Tibial nerve (tissue), 4 donors: ENCODE data around the gene PKDREJ. TPM values are rescaled to one million over a fixed set of nuclear protein-coding genes. Genes with fewer than 3 reads are reported as not detected.
A peak's percentile ranks its signal among the peaks of the same experiment; 100 is the strongest.

Experiments
- DNase-seq, 2 donors: peaks; one replicate each; pipeline ENCODE4 v3.0.0-alpha.2; 2019; ENCODE audit warnings: low spot score in 2 of 2
- H3K27ac ChIP-seq, 4 donors: fragments of 200-600 bp; sonication (generic) in 3 of 4; one replicate each; pipeline ENCODE4 v1.5.1; 2017 to 2019; ENCODE audit warnings: mild to moderate bottlenecking in 1 of 4
- H3K27me3 ChIP-seq, 2 donors: fragments of 200-600 bp; sonication (generic) in 1 of 2; one replicate each; pipeline versions ENCODE4 v1.5.1 to v1.6.0; 2017 to 2019
- H3K36me3 ChIP-seq, 3 donors: fragments of 200-600 bp; sonication (generic); one replicate each; pipeline ENCODE4 v1.5.1; 2018 to 2019
- H3K4me1 ChIP-seq, 4 donors: fragments of 200-600 bp; sonication (generic) in 3 of 4; one replicate each; pipeline ENCODE4 v1.5.1; 2017 to 2019
- H3K4me3 ChIP-seq, 4 donors: fragments of 200-600 bp; sonication (generic) in 3 of 4; one replicate each; pipeline ENCODE4 v1.5.1; 2017 to 2019; ENCODE audit warnings: mild to moderate bottlenecking in 1 of 4, moderate library complexity in 1 of 4
- H3K9me3 ChIP-seq, 4 donors: fragments of 200-600 bp; sonication (generic) in 3 of 4; one replicate each; pipeline ENCODE4 v1.5.1; 2017 to 2019
- CTCF ChIP-seq, 5 experiments: fragments of 200-600 bp in 3 of 5; fragments of 450-650 bp in 2 of 5; sonication (generic) in 3 of 5; IDR thresholded peaks; one replicate each; pipeline ENCODE4 v1.5.1; 2016 to 2019; ENCODE audit warnings: antibody characterized with exemption in 5 of 5, mild to moderate bottlenecking in 3 of 5, moderate library complexity in 2 of 5
- EP300 ChIP-seq, 2 donors: sonication (generic); formaldehyde crosslinking; IDR thresholded peaks; one replicate each; pipeline ENCODE4 v1.6.1; 2017; ENCODE audit warnings: antibody characterized with exemption in 2 of 2, mild to moderate bottlenecking in 1 of 2
- POLR2A ChIP-seq, 2 donors: fragments of 450-650 bp; IDR thresholded peaks; one replicate each; pipeline ENCODE4 v1.6.1; 2017; ENCODE audit warnings: antibody characterized with exemption in 2 of 2, mild to moderate bottlenecking in 2 of 2, moderate library complexity in 2 of 2
- WGBS, 2 donors: methylation state at CpG; one replicate each; pipeline ENCODE4 v1.1.5; 2018; 5-methylcytosine and 5-hydroxymethylcytosine counted together
- total RNA-seq, 4 donors: library from RNA; depleted of rRNA; stranded (reverse); fragments of >200 nt; gene quantifications; one replicate each; pipeline ENCODE4 v1.1.0, GENCODE V29; 2016

PKDREJ gene
- total RNA-seq, 4 donors from 2014 or later = under 0.01 to 0.39 TPM; not detected in 2

DNA sequence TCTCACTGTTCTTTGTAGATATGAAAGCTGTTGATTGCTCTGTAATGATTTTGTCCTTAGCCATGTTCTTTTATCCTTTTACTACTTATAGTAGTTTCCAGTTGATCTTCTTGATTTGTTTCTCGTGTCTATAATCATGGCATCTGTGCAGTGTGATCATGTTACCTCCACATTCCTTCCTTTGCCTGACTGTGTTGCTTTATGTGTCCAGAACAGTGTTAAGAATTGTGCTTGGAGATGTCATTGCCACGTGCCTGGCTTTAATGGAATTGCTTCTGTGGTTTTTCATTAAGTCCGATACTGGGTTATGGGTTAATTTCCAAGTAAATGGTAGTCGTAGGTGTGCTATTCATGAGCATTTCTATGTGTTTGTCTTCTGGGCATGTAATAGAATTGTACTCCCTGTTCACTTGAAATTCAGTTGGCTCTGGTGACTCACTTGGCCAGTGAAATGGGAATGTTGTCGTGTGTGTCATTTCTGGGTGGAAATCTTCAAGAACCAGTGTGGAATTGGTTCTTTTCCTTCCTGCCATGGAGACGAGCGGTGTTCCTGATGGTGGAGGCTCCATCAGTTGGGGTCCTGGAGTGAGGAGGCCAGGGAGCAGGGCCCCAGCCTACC lies 40.3 kb upstream of the PKDREJ start:
- Histone ChIP-seq H3K4me1 (no peaks in the 10 kb centered on the region), H3K9me3 (no peaks in the 10 kb centered on the region), H3K4me3 (no peak overlapping the region), H3K27ac (no peak overlapping the region), H3K27me3 (no peaks in the 10 kb centered on the region), H3K36me3 (no peaks in the 10 kb centered on the region)
- no peak for DNase-seq
- WGBS, 2 donors = 85 to 90% methylated on average over 7 of the region's 7 CpGs
- no peak for TF ChIP-seq EP300 (IDR thresholded peaks at IDR 0.05)
- TF ChIP-seq CTCF (IDR thresholded peaks at IDR 0.05) = no peak
- TF ChIP-seq POLR2A (IDR thresholded peaks at IDR 0.05) = no peak

DNA sequence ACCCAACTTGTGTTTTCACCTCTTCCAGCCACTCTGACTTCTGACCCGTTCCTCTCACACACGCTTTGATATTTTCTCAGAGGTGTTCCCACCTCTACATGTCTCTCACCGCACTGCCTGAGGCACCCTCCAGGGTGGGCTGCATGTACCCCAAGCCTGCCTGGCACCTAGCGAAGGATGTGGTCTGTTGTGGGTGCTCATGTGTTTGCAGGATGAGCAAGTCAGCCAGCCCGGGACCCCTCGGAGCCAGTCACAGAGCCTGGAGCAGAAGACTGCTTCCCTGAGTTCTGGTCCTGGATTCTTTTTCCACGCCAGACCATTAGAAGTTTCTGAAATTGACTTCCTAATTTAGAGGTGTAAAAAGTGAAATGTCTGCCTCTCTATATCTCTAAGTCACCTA lies 37.3 kb upstream of the PKDREJ start:
- 95% methylated on average over 7 of the region's 7 CpGs for WGBS, 2 donors
- no peaks in the 10 kb centered on the region for H3K36me3 ChIP-seq
- H3K4me1 ChIP-seq = peaks cover 0 to 21% (median 14%) of the 10 kb centered on the region in 4 donors
- H3K9me3 ChIP-seq = no peaks in the 10 kb centered on the region
- no peaks in the 10 kb centered on the region for H3K27me3 ChIP-seq
- H3K4me3 ChIP-seq = no peak overlapping the region
- no peak overlapping the region for H3K27ac ChIP-seq
- no peak for DNase-seq
- no peak for TF ChIP-seq CTCF (IDR thresholded peaks at IDR 0.05)
- TF ChIP-seq EP300 (IDR thresholded peaks at IDR 0.05) = no peak
- TF ChIP-seq POLR2A (IDR thresholded peaks at IDR 0.05) = no peak

- no peak overlapping the region for H3K4me3 ChIP-seq
- peaks cover 0 to under 1% (median 0%) of the 10 kb centered on the region in 3 donors for H3K36me3 ChIP-seq
- 89 to 93% methylated on average over 13 of the region's 13 CpGs for WGBS, 2 donors
- H3K9me3 ChIP-seq = no peaks in the 10 kb centered on the region
- H3K27me3 ChIP-seq = no peaks in the 10 kb centered on the region
- peaks cover 0 to 23% (median 15%) of the 10 kb centered on the region in 4 donors for H3K4me1 ChIP-seq
- DNase-seq = no peak
- TF ChIP-seq EP300 (IDR thresholded peaks at IDR 0.05) (no peak), CTCF (IDR thresholded peaks at IDR 0.05) (no peak), POLR2A (IDR thresholded peaks at IDR 0.05) (no peak)
- H3K27ac ChIP-seq = no peak overlapping the region
These were observed 36.0 kb upstream of the PKDREJ start for GRCh38 chr22:46299101-46299500.

GRCh38 chr22:46297151-46297812 lies 34.1 kb upstream of the PKDREJ start:
- 5 to 9% methylated on average over 21 to 24 of the region's 32 CpGs for WGBS, 2 donors
- Histone ChIP-seq H3K4me3 (peak overlapping the region; percentile 35 to 71 (median 65)), H3K9me3 (peaks cover 0 to under 1% (median 0%) of the 10 kb centered on the region in 4 donors), H3K36me3 (peaks cover 0 to 19% (median 3%) of the 10 kb centered on the region in 3 donors), H3K27me3 (no peaks in the 10 kb centered on the region), H3K4me1 (peaks cover 0 to 23% (median 15%) of the 10 kb centered on the region in 4 donors), H3K27ac (peak overlapping the region in 1 of 4 donors; percentile 94)
- TF ChIP-seq CTCF (IDR thresholded peaks at IDR 0.05) (no peak), POLR2A (IDR thresholded peaks at IDR 0.05) (no peak), EP300 (IDR thresholded peaks at IDR 0.05) (no peak)
- DNase-seq = no peak
